ENCODE data around the gene FOXA3. TPM values are rescaled to one million over a fixed set of nuclear protein-coding genes. Genes with fewer than 3 reads are reported as not detected.

Gene FOXA3
- total RNA-seq, 4 donors from 2014 or later = 1.9 to 24.4 (median 9.2) TPM

- H3K36me3 ChIP-seq = no peaks in the 10 kb centered on the region
- no peak for DNase-seq
- no peaks in the 10 kb centered on the region for H3K9me3 ChIP-seq
- intact Hi-C loops (cut with DNase I; ENCODE audit: low total_unique reads) (no loop called here), in situ Hi-C loops (cut with MboI; ENCODE audit: low pct_ligation_motif_present in 1 of 4, low pct_unique_long_range_greater_than_20kb in 1 of 4, low sequenced_read_pairs in 3 of 4) (no loop called here)
- no peaks in the 10 kb centered on the region for H3K4me1 ChIP-seq
- H3K27ac ChIP-seq = no peak within 1 kb of the TSS
- no peak within 1 kb of the TSS for H3K4me3 ChIP-seq
- 66% methylated on average over 37 of the region's 44 CpGs; no CpG with 5 or more reads in 1 of the 2 donors for WGBS, 2 donors (ENCODE audit: low coverage in 1 of 2)
- TF ChIP-seq, protein P1, sequence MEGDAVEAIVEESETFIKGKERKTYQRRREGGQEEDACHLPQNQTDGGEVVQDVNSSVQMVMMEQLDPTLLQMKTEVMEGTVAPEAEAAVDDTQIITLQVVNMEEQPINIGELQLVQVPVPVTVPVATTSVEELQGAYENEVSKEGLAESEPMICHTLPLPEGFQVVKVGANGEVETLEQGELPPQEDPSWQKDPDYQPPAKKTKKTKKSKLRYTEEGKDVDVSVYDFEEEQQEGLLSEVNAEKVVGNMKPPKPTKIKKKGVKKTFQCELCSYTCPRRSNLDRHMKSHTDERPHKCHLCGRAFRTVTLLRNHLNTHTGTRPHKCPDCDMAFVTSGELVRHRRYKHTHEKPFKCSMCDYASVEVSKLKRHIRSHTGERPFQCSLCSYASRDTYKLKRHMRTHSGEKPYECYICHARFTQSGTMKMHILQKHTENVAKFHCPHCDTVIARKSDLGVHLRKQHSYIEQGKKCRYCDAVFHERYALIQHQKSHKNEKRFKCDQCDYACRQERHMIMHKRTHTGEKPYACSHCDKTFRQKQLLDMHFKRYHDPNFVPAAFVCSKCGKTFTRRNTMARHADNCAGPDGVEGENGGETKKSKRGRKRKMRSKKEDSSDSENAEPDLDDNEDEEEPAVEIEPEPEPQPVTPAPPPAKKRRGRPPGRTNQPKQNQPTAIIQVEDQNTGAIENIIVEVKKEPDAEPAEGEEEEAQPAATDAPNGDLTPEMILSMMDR (IDR thresholded peaks at IDR 0.05) = no peak
- TF ChIP-seq POLR2A (IDR thresholded peaks at IDR 0.05) (no peak), POLR2AphosphoS5 (IDR thresholded peaks at IDR 0.05) (no peak), EP300 (IDR thresholded peaks at IDR 0.05; ENCODE audit: low read depth) (no peak)
- peaks cover 38% of the 10 kb centered on the region for H3K27me3 ChIP-seq
Observed at GRCh38 chr19:45913874-45914830, 50.0 kb downstream of the FOXA3 start, which contains the start of gene NANOS2. Gene NANOS2, minus strand, starts transcription at chr19:45914778. Its CDS starts 85 bp downstream, at chr19:45914693.

GRCh38 chr19:45917421-45918091 lies 53.4 kb downstream of the FOXA3 start:
- in situ Hi-C loops (cut with MboI; ENCODE audit: low pct_ligation_motif_present in 1 of 4, low pct_unique_long_range_greater_than_20kb in 1 of 4, low sequenced_read_pairs in 3 of 4) (no loop called here), intact Hi-C loops (cut with DNase I; ENCODE audit: low total_unique reads) (no loop called here)
- H3K36me3 ChIP-seq = no peaks in the 10 kb centered on the region
- no peak for DNase-seq
- no peak for TF ChIP-seq POLR2A (IDR thresholded peaks at IDR 0.05)
- TF ChIP-seq, protein P1 (IDR thresholded peaks at IDR 0.05) = no peak
- TF ChIP-seq POLR2AphosphoS5 (IDR thresholded peaks at IDR 0.05) = no peak
- no peak for TF ChIP-seq EP300 (IDR thresholded peaks at IDR 0.05; ENCODE audit: low read depth)
- H3K9me3 ChIP-seq = no peaks in the 10 kb centered on the region
- no peak overlapping the region for H3K27ac ChIP-seq
- H3K27me3 ChIP-seq = peaks cover 48% of the 10 kb centered on the region
- 10 to 30% methylated on average over 2 to 4 of the region's 4 CpGs for WGBS, 2 donors (ENCODE audit: low coverage in 1 of 2)
- H3K4me1 ChIP-seq = no peaks in the 10 kb centered on the region
- H3K4me3 ChIP-seq = no peak overlapping the region

DNA sequence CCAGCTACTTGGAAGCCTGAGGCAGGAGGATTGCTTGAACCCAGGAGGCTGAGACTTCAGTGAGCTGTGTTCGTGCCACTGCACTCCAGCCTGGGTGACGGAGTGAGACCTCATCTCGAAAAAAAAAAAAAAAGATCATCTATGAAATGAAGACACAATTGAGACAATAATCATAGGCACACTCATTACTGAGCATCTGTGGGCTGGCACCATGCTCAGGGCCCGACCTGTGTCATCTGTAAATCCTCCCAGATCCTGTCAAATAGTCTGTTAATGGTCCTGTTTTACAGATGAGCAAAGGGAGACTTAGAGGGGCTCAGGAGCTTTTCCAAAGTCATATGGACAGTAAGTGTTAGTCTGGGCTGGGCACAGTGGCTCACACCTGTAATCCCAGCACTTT lies 54.6 kb downstream of the FOXA3 start:
- no peaks in the 10 kb centered on the region for H3K4me1 ChIP-seq
- 52% methylated on average over 4 of the region's 4 CpGs; no CpG with 5 or more reads in 1 of the 2 donors for WGBS, 2 donors (ENCODE audit: low coverage in 1 of 2)
- H3K27ac ChIP-seq = no peak overlapping the region
- TF ChIP-seq POLR2A (IDR thresholded peaks at IDR 0.05) = no peak
- no peak for TF ChIP-seq POLR2AphosphoS5 (IDR thresholded peaks at IDR 0.05)
- TF ChIP-seq, protein P1 (IDR thresholded peaks at IDR 0.05) = no peak
- H3K4me3 ChIP-seq = no peak overlapping the region
- H3K27me3 ChIP-seq = peaks cover 46% of the 10 kb centered on the region
- in situ Hi-C loops (cut with MboI; ENCODE audit: low pct_ligation_motif_present in 1 of 4, low pct_unique_long_range_greater_than_20kb in 1 of 4, low sequenced_read_pairs in 3 of 4) = no loop called here
- no peak for DNase-seq
- intact Hi-C loops (cut with DNase I; ENCODE audit: low total_unique reads) = no loop called here
- no peaks in the 10 kb centered on the region for H3K9me3 ChIP-seq
- H3K36me3 ChIP-seq = no peaks in the 10 kb centered on the region

DNA sequence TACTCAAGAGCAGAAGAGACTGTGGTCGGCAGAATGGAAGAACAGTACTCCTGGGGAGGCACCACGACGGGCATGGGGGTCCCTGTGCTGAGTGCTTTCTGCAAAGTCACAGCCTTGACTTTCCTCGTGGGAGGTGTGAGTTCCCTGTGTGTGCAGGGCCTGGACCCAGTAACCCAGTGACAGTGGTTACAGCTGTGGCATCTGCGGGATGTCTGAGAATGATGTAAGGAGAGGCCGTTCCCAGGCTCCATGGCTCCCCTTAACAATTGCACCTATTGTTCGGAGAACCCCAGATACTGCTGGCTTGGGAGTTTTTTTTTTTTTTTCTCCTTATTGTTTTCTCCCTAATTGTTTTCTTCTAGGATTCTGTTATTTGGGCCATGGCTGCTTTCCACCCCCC lies 55.6 kb downstream of the FOXA3 start:
- Histone ChIP-seq H3K9me3 (no peaks in the 10 kb centered on the region), H3K36me3 (no peaks in the 10 kb centered on the region), H3K27me3 (peaks cover 37% of the 10 kb centered on the region), H3K4me1 (no peaks in the 10 kb centered on the region), H3K27ac (no peak overlapping the region), H3K4me3 (no peak overlapping the region)
- intact Hi-C loops (cut with DNase I; ENCODE audit: low total_unique reads) = no loop called here
- TF ChIP-seq EP300 (IDR thresholded peaks at IDR 0.05; ENCODE audit: low read depth) (no peak), POLR2AphosphoS5 (IDR thresholded peaks at IDR 0.05) (no peak)
- TF ChIP-seq, protein P1 (IDR thresholded peaks at IDR 0.05) = no peak
- 52 to 83% methylated on average over 1 to 7 of the region's 7 CpGs for WGBS, 2 donors (ENCODE audit: low coverage in 1 of 2)
- DNase-seq = no peak
- in situ Hi-C loops (cut with MboI; ENCODE audit: low pct_ligation_motif_present in 1 of 4, low pct_unique_long_range_greater_than_20kb in 1 of 4, low sequenced_read_pairs in 3 of 4) = no loop called here
